ENCODE measurements around the gene PIGX. TPM values are rescaled to one million over a fixed set of nuclear protein-coding genes. Genes with fewer than 3 reads are reported as not detected.
A peak's percentile ranks its signal among the peaks of the same experiment; 100 is the strongest.

The PIGX gene
- total RNA-seq, 1 donor = 19.2 TPM

- no peak for TF ChIP-seq CTCF (IDR thresholded peaks at IDR 0.05; ENCODE audit: extremely low read depth, low read depth, low read length)
- H4K20me1 ChIP-seq (ENCODE audit: insufficient read depth, low read length) = peaks cover 52% of the 10 kb centered on the region
These were observed 41.0 kb downstream of the PIGX start for GRCh38 chr3:196753201-196753600.

GRCh38 chr3:196754091-196754981 lies 42.2 kb downstream of the PIGX start:
- peak overlapping the region; percentile 33 for H3K4me2 ChIP-seq (ENCODE audit: insufficient read depth, low read length)
- H3K27ac ChIP-seq (ENCODE audit: low read depth, low read length) = peak overlapping the region; percentile 67
- peaks cover 49% of the 10 kb centered on the region for H4K20me1 ChIP-seq (ENCODE audit: insufficient read depth, low read length)
- peak; percentile 82 for DNase-seq (ENCODE audit: insufficient read length, low spot score, missing footprints)
- no peaks in the 10 kb centered on the region for H3K27me3 ChIP-seq (ENCODE audit: insufficient read depth, low read length)
- peaks cover 24% of the 10 kb centered on the region for H3K4me1 ChIP-seq (ENCODE audit: insufficient read depth, low read length)
- peaks cover 9% of the 10 kb centered on the region for H3K36me3 ChIP-seq (ENCODE audit: insufficient read depth, low read length)
- H3K4me3 ChIP-seq (ENCODE audit: insufficient read depth, low read length) = no peak overlapping the region
- TF ChIP-seq CTCF (IDR thresholded peaks at IDR 0.05; ENCODE audit: extremely low read depth, low read depth, low read length) = no peak
- H3K9me3 ChIP-seq (ENCODE audit: low read depth, low read length) = peaks cover 2% of the 10 kb centered on the region
- peaks cover 97% of the 10 kb centered on the region for H3K79me2 ChIP-seq (ENCODE audit: insufficient read depth, low read length)
- H2AFZ ChIP-seq (ENCODE audit: low read length) = no peak overlapping the region

More at GRCh38 chr3:196753201-196753600, 41.0 kb downstream of the PIGX start:
- peaks cover 98% of the 10 kb centered on the region for H3K79me2 ChIP-seq (ENCODE audit: insufficient read depth, low read length)
- H3K27ac ChIP-seq (ENCODE audit: low read depth, low read length) = peak overlapping the region; percentile 67
- H3K9me3 ChIP-seq (ENCODE audit: low read depth, low read length) = peaks cover 2% of the 10 kb centered on the region
- H3K4me3 ChIP-seq (ENCODE audit: insufficient read depth, low read length) = no peak overlapping the region
- H3K4me2 ChIP-seq (ENCODE audit: insufficient read depth, low read length) = no peak overlapping the region
- H3K36me3 ChIP-seq (ENCODE audit: insufficient read depth, low read length) = peaks cover 13% of the 10 kb centered on the region
- no peak for DNase-seq (ENCODE audit: insufficient read length, low spot score, missing footprints)
- no peak overlapping the region for H2AFZ ChIP-seq (ENCODE audit: low read length)
- H3K4me1 ChIP-seq (ENCODE audit: insufficient read depth, low read length) = peaks cover 23% of the 10 kb centered on the region
- H3K27me3 ChIP-seq (ENCODE audit: insufficient read depth, low read length) = no peaks in the 10 kb centered on the region

- peaks cover 40% of the 10 kb centered on the region for H4K20me1 ChIP-seq (ENCODE audit: insufficient read depth, low read length)
- H3K4me3 ChIP-seq (ENCODE audit: insufficient read depth, low read length) = no peak overlapping the region
- H3K79me2 ChIP-seq (ENCODE audit: insufficient read depth, low read length) = peaks cover 90% of the 10 kb centered on the region
- peaks cover 24% of the 10 kb centered on the region for H3K4me1 ChIP-seq (ENCODE audit: insufficient read depth, low read length)
- H3K36me3 ChIP-seq (ENCODE audit: insufficient read depth, low read length) = peaks cover 6% of the 10 kb centered on the region
- no peak overlapping the region for H2AFZ ChIP-seq (ENCODE audit: low read length)
- H3K4me2 ChIP-seq (ENCODE audit: insufficient read depth, low read length) = no peak overlapping the region
- H3K9me3 ChIP-seq (ENCODE audit: low read depth, low read length) = peaks cover 2% of the 10 kb centered on the region
- no peak overlapping the region for H3K27ac ChIP-seq (ENCODE audit: low read depth, low read length)
- TF ChIP-seq CTCF (IDR thresholded peaks at IDR 0.05; ENCODE audit: extremely low read depth, low read depth, low read length) = no peak
- no peak for DNase-seq (ENCODE audit: insufficient read length, low spot score, missing footprints)
- no peaks in the 10 kb centered on the region for H3K27me3 ChIP-seq (ENCODE audit: insufficient read depth, low read length)
These were observed 44.6 kb downstream of the PIGX start for GRCh38 chr3:196756732-196757131.

Data from osteoblast (primary cell).